SK-N-MC (cell line): ENCODE measurements around the gene DLG5.

ENCODE experiments used
- DNase-seq: peaks from one replicate; pipeline ENCODE4 v3.0.0-alpha.2; 2011; ENCODE audit warnings: low read depth, low spot score
- H3K27ac ChIP-seq: fragments of 200-600 bp; sonication (generic); 2 replicates; pipeline ENCODE4 v1.5.1; 2016; ENCODE audit warnings: mixed run types
- H3K36me3 ChIP-seq: fragments of 200-600 bp; sonication (generic); 2 replicates; pipeline ENCODE4 v1.6.1; 2017; ENCODE audit warnings: antibody characterized with exemption, low read length, mixed read lengths; ENCODE audit not compliant: insufficient read depth
- H3K4me3 ChIP-seq: fragments of 200-600 bp; sonication (generic); 2 replicates; pipeline ENCODE4 v1.5.1; 2016
- H3K9ac ChIP-seq: fragments of 200-600 bp; sonication (generic); 2 replicates; pipeline ENCODE4 v1.8.0; 2017; ENCODE audit warnings: mixed run types, mixed read lengths; ENCODE audit not compliant: insufficient read length
- H3K9me3 ChIP-seq: fragments of 200-600 bp; sonication (generic); 2 replicates; pipeline ENCODE4 v1.6.1; 2017; ENCODE audit warnings: low read depth, mild to moderate bottlenecking, antibody characterized with exemption, low read length, moderate library complexity, mixed read lengths
- EZH2 ChIP-seq: fragments of 200-600 bp; sonication (generic); IDR thresholded peaks from one replicate; pipeline ENCODE4 v1.6.1; 2017; ENCODE audit warnings: antibody characterized with exemption
- FOXP2 ChIP-seq: optimal IDR thresholded peaks from 2 replicates; pipeline ENCODE3; 2011; ENCODE audit warnings: mild to moderate bottlenecking, moderate library complexity; ENCODE audit not compliant: insufficient read depth; ENCODE audit errors: extremely low read length, control extremely low read depth
- POLR2AphosphoS5 ChIP-seq: IDR thresholded peaks from 2 replicates; pipeline ENCODE4 v1.6.1; 2012; ENCODE audit warnings: mild to moderate bottlenecking, low read depth, low read length, borderline replicate concordance

Gene DLG5

DNA sequence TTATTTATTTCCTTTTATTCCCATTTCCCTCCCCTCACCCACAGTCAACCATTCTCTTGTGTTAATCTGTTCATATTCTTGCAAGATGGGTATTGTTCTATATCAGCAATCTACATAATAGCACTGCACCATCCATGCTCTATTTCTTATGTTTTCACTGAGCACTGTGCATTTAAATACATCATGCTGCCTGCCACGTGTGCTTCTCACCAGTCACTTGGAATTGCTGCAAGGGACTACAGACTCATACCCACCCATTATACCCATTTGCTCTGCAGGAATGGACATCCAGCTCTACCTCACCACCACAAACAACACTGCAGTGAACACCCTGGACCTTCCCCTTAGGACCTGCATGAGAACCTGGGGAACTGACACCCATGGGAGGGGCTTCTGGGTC, 20.8 kb downstream of the DLG5 start:
- TF ChIP-seq EZH2 = no peak
- no peak for TF ChIP-seq POLR2AphosphoS5
- no peak for TF ChIP-seq FOXP2
- Histone ChIP-seq H3K27ac (no peak overlapping the region), H3K36me3 (no peaks in the 10 kb centered on the region), H3K4me3 (no peak overlapping the region), H3K9me3 (no peaks in the 10 kb centered on the region), H3K9ac (no peak overlapping the region)
- no peak for DNase-seq

DNA sequence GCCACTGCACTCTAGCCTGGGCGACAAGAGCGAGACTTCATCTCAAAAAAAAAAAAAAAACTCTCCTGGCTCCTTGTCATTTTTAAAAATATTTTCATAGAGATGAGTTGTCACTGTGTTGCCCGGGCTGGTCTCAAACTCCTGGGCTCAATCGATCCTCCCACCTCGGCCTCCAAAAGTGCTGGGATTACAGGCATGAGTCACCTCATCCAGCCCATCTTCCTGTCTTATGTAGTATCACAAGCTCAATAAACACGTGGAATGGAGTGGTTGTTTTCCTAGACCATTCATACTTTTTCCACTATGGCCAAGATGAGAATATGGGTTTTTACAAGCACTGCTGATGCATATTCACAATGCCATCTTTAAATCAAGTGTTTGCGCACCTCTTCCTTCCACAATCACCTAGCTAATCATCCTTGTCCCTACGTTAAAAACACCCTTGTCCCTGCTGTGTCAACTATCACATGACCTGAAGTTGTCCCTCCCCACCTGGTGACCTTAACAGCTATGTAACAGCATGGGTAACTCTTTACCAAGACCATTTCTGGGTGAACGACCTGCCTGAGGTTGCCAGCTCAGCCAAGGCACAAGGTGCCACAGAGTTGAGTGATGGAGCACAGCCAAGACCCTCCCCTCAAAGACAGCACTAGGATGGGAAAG, 21.3 kb downstream of the DLG5 start:
- Histone ChIP-seq H3K36me3 (no peaks in the 10 kb centered on the region), H3K4me3 (no peak overlapping the region), H3K9me3 (no peaks in the 10 kb centered on the region), H3K27ac (no peak overlapping the region), H3K9ac (no peak overlapping the region)
- TF ChIP-seq EZH2 = no peak
- no peak for TF ChIP-seq FOXP2
- TF ChIP-seq POLR2AphosphoS5 = no peak
- no peak for DNase-seq

DNA sequence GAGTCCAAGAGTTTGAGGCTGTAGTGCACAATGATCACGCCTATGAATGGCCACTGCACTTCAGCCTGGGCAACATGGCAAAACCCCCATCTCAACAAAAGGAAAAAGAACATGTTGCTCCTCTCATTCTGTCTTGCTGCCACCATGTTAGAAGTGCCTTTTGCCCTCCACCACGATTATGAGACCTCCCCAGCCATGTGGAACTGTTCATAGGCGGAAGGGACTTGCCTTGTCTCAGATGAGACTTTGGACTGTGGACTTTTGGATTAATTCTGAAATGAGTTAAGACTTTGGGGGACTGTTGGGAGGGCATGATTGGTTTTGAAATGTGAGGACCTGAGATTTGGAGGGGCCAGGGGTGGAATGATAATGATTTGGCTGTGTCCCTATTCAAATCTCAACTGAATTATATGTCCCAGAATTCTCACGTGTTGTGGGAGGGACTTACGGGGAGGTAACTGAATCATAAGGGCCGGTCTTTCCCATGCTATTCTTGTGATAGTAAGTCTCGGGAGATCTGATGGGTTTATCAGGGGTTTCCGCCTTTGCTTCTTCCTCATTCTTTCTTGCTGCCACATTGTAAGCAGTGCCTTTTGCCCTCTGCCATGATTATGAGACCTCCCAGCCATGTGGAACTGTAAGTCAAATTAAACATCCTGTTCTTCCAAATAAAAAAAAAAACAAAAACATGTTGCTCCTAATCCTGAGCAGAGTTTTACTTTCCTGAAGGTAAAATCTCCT, 22.3 kb downstream of the DLG5 start:
- Histone ChIP-seq H3K9ac (no peak overlapping the region), H3K36me3 (no peaks in the 10 kb centered on the region), H3K27ac (no peak overlapping the region), H3K9me3 (no peaks in the 10 kb centered on the region), H3K4me3 (no peak overlapping the region)
- TF ChIP-seq EZH2 (no peak), POLR2AphosphoS5 (no peak), FOXP2 (no peak)
- no peak for DNase-seq

DNA sequence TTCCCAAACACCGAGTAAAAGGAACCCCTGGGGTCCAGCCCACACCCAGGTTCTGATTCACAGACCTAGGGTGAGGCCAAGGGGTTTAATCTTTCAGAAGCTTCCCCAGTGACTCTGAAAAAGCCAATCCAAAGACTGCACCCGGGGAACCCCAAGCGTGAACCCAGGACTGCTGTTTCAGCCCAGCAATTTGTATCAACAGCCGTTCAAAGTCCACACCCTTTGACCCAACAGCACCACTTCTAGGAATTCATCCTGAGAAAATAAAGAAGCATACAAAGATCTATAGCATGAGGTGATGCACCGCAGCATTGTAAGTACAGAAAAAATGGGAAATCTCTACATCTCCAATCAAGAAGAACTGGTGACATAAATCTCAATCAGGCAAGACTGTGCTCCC, 24.4 kb downstream of the DLG5 start:
- DNase-seq = no peak
- TF ChIP-seq EZH2 = no peak
- TF ChIP-seq FOXP2 = no peak
- TF ChIP-seq POLR2AphosphoS5 = no peak
- no peak overlapping the region for H3K9ac ChIP-seq
- H3K9me3 ChIP-seq = no peaks in the 10 kb centered on the region
- no peaks in the 10 kb centered on the region for H3K36me3 ChIP-seq
- no peak overlapping the region for H3K27ac ChIP-seq
- H3K4me3 ChIP-seq = no peak overlapping the region

DNA sequence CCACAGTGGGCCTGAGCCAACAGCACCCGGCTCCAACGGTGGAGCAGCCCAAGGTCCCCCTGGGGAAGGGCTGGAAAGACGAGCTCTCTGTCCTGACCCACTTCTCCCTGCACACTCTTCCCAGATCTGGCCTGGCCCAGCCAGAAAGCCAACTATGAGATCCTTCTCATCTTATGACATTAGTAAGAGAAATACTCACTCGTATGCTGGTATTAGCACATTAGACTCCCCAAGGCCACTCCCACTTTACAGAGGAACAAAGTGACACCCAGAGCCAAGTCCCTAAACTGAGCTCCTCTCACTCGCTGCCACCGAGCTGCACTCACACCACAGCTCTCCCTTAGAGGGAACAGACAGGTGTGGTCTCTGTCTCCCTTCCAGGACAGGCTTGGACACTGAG, 24.8 kb downstream of the DLG5 start:
- Histone ChIP-seq H3K4me3 (no peak overlapping the region), H3K9ac (no peak overlapping the region), H3K36me3 (no peaks in the 10 kb centered on the region), H3K27ac (no peak overlapping the region), H3K9me3 (no peaks in the 10 kb centered on the region)
- no peak for TF ChIP-seq POLR2AphosphoS5
- no peak for TF ChIP-seq FOXP2
- no peak for TF ChIP-seq EZH2
- no peak for DNase-seq

DNA sequence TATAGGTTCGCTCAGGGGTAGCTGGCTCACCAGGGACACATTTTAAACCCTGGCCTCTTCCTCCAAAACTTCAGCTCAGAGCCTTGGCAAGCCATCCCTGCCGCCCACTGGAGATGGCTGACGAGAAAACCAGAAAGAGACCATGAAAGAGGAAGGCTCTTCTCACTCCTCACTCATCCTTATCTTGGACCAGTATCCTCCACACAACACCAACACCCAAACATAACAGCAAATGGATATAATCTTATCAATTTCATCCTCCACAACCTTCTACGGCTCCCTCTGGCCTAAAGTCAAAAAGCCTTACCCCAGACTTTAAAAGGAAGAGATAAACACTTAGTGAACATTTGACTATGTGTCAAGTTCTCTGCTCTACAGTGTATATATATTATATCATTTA, 26.9 kb downstream of the DLG5 start:
- H3K36me3 ChIP-seq = no peaks in the 10 kb centered on the region
- TF ChIP-seq FOXP2 = no peak
- TF ChIP-seq EZH2 = no peak
- no peak for TF ChIP-seq POLR2AphosphoS5
- no peaks in the 10 kb centered on the region for H3K9me3 ChIP-seq
- no peak overlapping the region for H3K9ac ChIP-seq
- H3K27ac ChIP-seq = no peak overlapping the region
- DNase-seq = no peak
- no peak overlapping the region for H3K4me3 ChIP-seq

DNA sequence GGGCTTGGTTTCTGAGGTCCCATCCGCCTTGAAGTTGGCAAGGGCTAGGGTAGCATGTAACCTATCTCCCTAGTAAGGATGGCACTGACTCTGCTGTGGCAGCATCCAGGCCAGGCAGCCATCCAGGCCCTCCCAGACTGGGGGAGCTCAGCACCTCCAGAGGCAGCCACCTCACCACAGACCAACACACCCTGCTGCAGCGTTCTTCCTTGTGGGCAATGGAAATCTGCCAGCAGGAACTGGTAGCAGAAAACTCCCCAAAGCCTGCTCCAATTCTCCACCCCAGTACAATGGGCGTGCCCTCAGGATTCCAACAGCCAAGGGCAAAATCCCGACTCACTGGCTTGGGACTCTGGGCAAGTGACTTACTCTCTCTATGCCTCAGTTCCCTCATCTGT, 27.5 kb downstream of the DLG5 start:
- no peaks in the 10 kb centered on the region for H3K9me3 ChIP-seq
- no peak overlapping the region for H3K4me3 ChIP-seq
- H3K27ac ChIP-seq = no peak overlapping the region
- TF ChIP-seq FOXP2 = no peak
- no peak for TF ChIP-seq EZH2
- TF ChIP-seq POLR2AphosphoS5 = no peak
- DNase-seq = no peak
- H3K9ac ChIP-seq = no peak overlapping the region
- no peaks in the 10 kb centered on the region for H3K36me3 ChIP-seq

DNA sequence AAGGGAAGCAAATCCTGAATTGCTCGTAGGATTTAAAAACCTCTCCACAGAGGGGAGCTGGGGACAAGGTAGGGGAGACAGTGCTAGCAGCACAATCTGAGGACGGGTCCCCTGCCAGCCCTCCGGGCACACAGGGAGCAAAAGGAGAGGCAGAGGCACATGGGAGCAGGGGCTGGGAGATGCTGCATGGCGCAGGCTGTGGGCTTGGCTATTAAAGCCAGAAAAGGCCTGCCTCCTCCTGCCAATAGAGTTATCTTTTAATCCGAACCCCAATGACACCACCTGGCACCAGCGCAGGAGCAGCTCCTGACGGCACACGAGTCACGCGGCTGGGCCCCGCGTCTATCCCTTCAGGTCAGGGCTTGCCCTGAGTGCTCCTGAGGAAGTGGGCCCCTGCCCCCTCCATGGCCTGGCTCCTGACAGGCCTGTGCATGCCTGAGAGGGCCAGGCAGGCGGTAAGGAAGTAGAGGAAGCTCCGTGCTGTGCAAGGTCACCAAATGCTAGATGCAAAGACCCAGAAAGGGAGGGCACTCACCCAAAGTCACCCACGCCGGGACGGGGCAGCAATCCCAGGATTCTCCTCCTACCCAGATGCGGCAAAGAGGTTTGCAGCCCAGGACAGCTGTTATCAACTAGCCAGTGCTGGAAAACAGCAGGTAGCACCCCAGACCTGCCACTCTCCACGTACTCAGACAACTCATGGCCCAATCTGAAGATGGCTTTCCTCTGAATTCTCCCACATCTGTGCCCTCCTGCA, 28.1 kb downstream of the DLG5 start:
- no peaks in the 10 kb centered on the region for H3K9me3 ChIP-seq
- no peak for TF ChIP-seq FOXP2
- no peak for TF ChIP-seq EZH2
- no peak for TF ChIP-seq POLR2AphosphoS5
- H3K36me3 ChIP-seq = no peaks in the 10 kb centered on the region
- no peak overlapping the region for H3K9ac ChIP-seq
- no peak for DNase-seq
- no peak overlapping the region for H3K27ac ChIP-seq
- no peak overlapping the region for H3K4me3 ChIP-seq
